K562 (cell line): ENCODE results near the gene ZBTB47. TPM values are rescaled to one million over a fixed set of nuclear protein-coding genes. Genes with fewer than 3 reads are reported as not detected.

Source experiments
- ARID1B ChIP-seq: fragments of 450-650 bp; IDR thresholded peaks from 2 replicates; pipeline ENCODE4 v1.6.1; 2016; ENCODE audit warnings: antibody characterized with exemption, mild to moderate bottlenecking, inconsistent platforms
- GABPB1 ChIP-seq: sonication (generic); formaldehyde crosslinking; IDR thresholded peaks from 2 replicates; pipeline ENCODE4 v1.8.0; 2022; ENCODE audit warnings: mild to moderate bottlenecking, missing genetic modification reagents
- HDAC6 ChIP-seq: IDR thresholded peaks from 2 replicates; pipeline ENCODE4 v1.6.1; 2012; ENCODE audit warnings: low read depth, mild to moderate bottlenecking, control low read depth, inconsistent platforms, low read length, moderate library complexity
- PHTF2 ChIP-seq: fragments of 250-450 bp; sonication (Bioruptor Pico); IDR thresholded peaks from 2 replicates; pipeline ENCODE4 v1.5.0; 2021; ENCODE audit warnings: mild to moderate bottlenecking
- VEZF1 ChIP-seq: fragments of 200-800 bp; sonication (Bioruptor generic); IDR thresholded peaks from 2 replicates; pipeline ENCODE4 v1.6.1; 2017; ENCODE audit warnings: missing genetic modification characterization, missing compliant biosample characterization
- ZBTB26 ChIP-seq: fragments of 450-650 bp; formaldehyde crosslinking; IDR thresholded peaks from 2 replicates; pipeline ENCODE4 v1.4.0; 2022; ENCODE audit warnings: missing genetic modification characterization
- ZNF551 ChIP-seq: fragments of 250-450 bp; sonication (Bioruptor Pico); IDR thresholded peaks from 2 replicates; pipeline ENCODE4 v1.5.0; 2021; ENCODE audit warnings: mild to moderate bottlenecking, moderate library complexity
- polyA plus RNA-seq, 8 experiments: library from polyadenylated mRNA; depleted of rRNA in 4 of 8; stranded (reverse) in 5 of 8; unstranded in 3 of 8; fragments of >200 nt; fragmentation: Nextera tagmentation in 2 of 8; fragmentation: Illumina TruSeq in 1 of 8; extraction: Ambion mirVana in 2 of 8; extraction: Trizol in 1 of 8; gene quantifications; 2 replicates each; pipeline versions ENCODE4 v1.2.1 to v1.2.3, GENCODE V29; 2011 to 2014; ENCODE audit warnings: inconsistent platforms in 1 of 8, missing spikeins in 1 of 8
- total RNA-seq, 7 experiments: library from RNA; depleted of rRNA in 6 of 7; stranded (reverse); fragments of >200 nt in 6 of 7; fragmentation: Illumina TruSeq in 2 of 7; extraction: Trizol in 2 of 7; gene quantifications; 2 replicates each; pipeline versions ENCODE4 v1.2.1 to v1.2.3, GENCODE V29; 2011 to 2021; ENCODE audit warnings: low replicate concordance in 1 of 7
- TF ChIP-seq, protein P1 (sequence below): sonication (generic); formaldehyde crosslinking; IDR thresholded peaks from 2 replicates; pipeline ENCODE4 v1.8.0; 2023; ENCODE audit warnings: mild to moderate bottlenecking, missing genetic modification reagents

Gene ZBTB47
- total and polyA plus RNA-seq, 9 of the 15 experiments (the other 6 are each of a cell fraction or from before 2014, with no cell fraction given), result 0.11 to 4.6 (median 1.7) TPM; not detected in 1

DNA sequence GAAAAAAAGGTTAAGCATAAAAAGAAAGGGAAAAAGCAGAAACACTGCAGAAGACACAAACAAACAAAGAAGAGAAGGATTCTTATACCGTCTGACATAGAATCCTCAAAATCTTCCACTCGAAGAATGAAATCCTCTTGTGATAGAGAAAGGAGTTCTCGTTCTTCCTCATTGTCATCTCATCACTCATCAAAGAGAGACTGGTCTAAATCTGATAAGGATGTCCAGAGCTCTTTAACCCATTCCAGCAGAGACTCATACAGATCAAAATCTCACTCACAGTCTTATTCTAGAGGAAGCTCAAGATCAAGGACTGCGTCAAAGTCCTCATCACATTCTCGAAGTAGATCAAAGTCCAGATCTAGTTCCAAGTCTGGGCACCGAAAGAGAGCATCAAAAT is 16.5 kb upstream of the ZBTB47 start (continued):
- TF ChIP-seq, protein P1, sequence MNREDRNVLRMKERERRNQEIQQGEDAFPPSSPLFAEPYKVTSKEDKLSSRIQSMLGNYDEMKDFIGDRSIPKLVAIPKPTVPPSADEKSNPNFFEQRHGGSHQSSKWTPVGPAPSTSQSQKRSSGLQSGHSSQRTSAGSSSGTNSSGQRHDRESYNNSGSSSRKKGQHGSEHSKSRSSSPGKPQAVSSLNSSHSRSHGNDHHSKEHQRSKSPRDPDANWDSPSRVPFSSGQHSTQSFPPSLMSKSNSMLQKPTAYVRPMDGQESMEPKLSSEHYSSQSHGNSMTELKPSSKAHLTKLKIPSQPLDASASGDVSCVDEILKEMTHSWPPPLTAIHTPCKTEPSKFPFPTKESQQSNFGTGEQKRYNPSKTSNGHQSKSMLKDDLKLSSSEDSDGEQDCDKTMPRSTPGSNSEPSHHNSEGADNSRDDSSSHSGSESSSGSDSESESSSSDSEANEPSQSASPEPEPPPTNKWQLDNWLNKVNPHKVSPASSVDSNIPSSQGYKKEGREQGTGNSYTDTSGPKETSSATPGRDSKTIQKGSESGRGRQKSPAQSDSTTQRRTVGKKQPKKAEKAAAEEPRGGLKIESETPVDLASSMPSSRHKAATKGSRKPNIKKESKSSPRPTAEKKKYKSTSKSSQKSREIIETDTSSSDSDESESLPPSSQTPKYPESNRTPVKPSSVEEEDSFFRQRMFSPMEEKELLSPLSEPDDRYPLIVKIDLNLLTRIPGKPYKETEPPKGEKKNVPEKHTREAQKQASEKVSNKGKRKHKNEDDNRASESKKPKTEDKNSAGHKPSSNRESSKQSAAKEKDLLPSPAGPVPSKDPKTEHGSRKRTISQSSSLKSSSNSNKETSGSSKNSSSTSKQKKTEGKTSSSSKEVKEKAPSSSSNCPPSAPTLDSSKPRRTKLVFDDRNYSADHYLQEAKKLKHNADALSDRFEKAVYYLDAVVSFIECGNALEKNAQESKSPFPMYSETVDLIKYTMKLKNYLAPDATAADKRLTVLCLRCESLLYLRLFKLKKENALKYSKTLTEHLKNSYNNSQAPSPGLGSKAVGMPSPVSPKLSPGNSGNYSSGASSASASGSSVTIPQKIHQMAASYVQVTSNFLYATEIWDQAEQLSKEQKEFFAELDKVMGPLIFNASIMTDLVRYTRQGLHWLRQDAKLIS, result no peak
- no peak for TF ChIP-seq GABPB1 (CRISPR knock-in tag)
- TF ChIP-seq ZNF551, result no peak
- TF ChIP-seq VEZF1 (CRISPR knock-in tag), result no peak
- no peak for TF ChIP-seq ARID1B
- TF ChIP-seq ZBTB26 (CRISPR knock-in tag), result no peak
- no peak for TF ChIP-seq HDAC6
- TF ChIP-seq PHTF2, result no peak
- TF ChIP-seq, all 486 proteins: peak for 0
